HG02970 (cell line): ENCODE results near the gene PRR5.

Experiments used
- ATAC-seq: cut with Tn5 transposase; IDR thresholded peaks from one replicate; pipeline ENCODE4 v1.9.1; 2021; ENCODE audit warnings: mild to moderate bottlenecking, moderate library complexity, moderate number of reproducible peaks; ENCODE audit not compliant: unreplicated experiment, low FRiP score

Gene PRR5

GRCh38 chr22:44691796-44692661, 10.0 kb upstream of the PRR5 start:
- no peak for ATAC-seq

GRCh38 chr22:44692662-44693007, 9.4 kb upstream of the PRR5 start:
- ATAC-seq, result no peak

GRCh38 chr22:44693145-44693544, 8.9 kb upstream of the PRR5 start:
- ATAC-seq, result no peak

- no peak for ATAC-seq
Measured at GRCh38 chr22:44693756-44694155, 8.2 kb upstream of the PRR5 start.

GRCh38 chr22:44697423-44698141, 4.4 kb upstream of the PRR5 start:
- no peak for ATAC-seq

GRCh38 chr22:44698531-44699421, 3.2 kb upstream of the PRR5 start:
- no peak for ATAC-seq

- ATAC-seq, result no peak
Measured at GRCh38 chr22:44700456-44700855, 1.5 kb upstream of the PRR5 start.

GRCh38 chr22:44701187-44701790, 715 bp upstream of the PRR5 start:
- no peak for ATAC-seq

GRCh38 chr22:44702479-44703198, 635 bp downstream of the PRR5 start:
- ATAC-seq, result no peak

- ATAC-seq, result no peak
Measured at GRCh38 chr22:44703255-44703870, 1.4 kb downstream of the PRR5 start.

- ATAC-seq, result no peak
Measured at GRCh38 chr22:44704159-44705021, 2.4 kb downstream of the PRR5 start.

- no peak for ATAC-seq
Measured at GRCh38 chr22:44705022-44705297, 3.0 kb downstream of the PRR5 start.

GRCh38 chr22:44706488-44706887, 4.5 kb downstream of the PRR5 start:
- ATAC-seq, result no peak

- ATAC-seq, result no peak
Measured at GRCh38 chr22:44707178-44707577, 5.2 kb downstream of the PRR5 start.

GRCh38 chr22:44707752-44708151, 5.7 kb downstream of the PRR5 start:
- no peak for ATAC-seq

GRCh38 chr22:44709881-44710392, 7.9 kb downstream of the PRR5 start:
- ATAC-seq, result no peak

- ATAC-seq, result no peak
Measured at GRCh38 chr22:44710474-44711240, 8.7 kb downstream of the PRR5 start.

GRCh38 chr22:44711241-44711560, 9.2 kb downstream of the PRR5 start:
- ATAC-seq, result no peak
